HepG2 (cell line): ENCODE data around the gene IRF2. TPM values are rescaled to one million over a fixed set of nuclear protein-coding genes. Genes with fewer than 3 reads are reported as not detected.

Experiments used
- CCAR2 ChIP-seq: fragments of 200-400 bp; formaldehyde crosslinking; optimal IDR thresholded peaks from 2 replicates; pipeline ENCODE3; 2018; ENCODE audit warnings: low read depth, mild to moderate bottlenecking, low read length, moderate library complexity
- CHCHD3 ChIP-seq: sonication (generic); formaldehyde crosslinking; IDR thresholded peaks from 2 replicates; pipeline ENCODE4 v1.8.0; 2022; ENCODE audit warnings: mild to moderate bottlenecking, missing genetic modification reagents, moderate library complexity
- CREB1 ChIP-seq, 2 experiments: fragments of 450-650 bp in 1 of 2; IDR thresholded peaks; 2 replicates each; pipeline ENCODE4 v1.6.1; 2016 to 2017; ENCODE audit warnings: control low read depth in 1 of 2, mild to moderate bottlenecking in 1 of 2, missing compliant biosample characterization in 1 of 2, missing genetic modification characterization in 1 of 2
- E2F5 ChIP-seq: sonication (generic); formaldehyde crosslinking; conservative IDR thresholded peaks from 2 replicates; pipeline ENCODE4 v1.4.0; 2020; ENCODE audit warnings: missing genetic modification reagents
- HOXA9 ChIP-seq: sonication (generic); formaldehyde crosslinking; IDR thresholded peaks from 2 replicates; pipeline ENCODE4 v1.8.1; 2022; ENCODE audit warnings: missing genetic modification reagents, mild to moderate bottlenecking, moderate library complexity, borderline replicate concordance
- IKZF5 ChIP-seq: IDR thresholded peaks from 2 replicates; pipeline ENCODE4 v1.6.1; 2018; ENCODE audit warnings: missing genetic modification reagents, mild to moderate bottlenecking, missing compliant biosample characterization
- LBX2 ChIP-seq: sonication (generic); formaldehyde crosslinking; IDR thresholded peaks from 2 replicates; pipeline ENCODE4 v1.5.0; 2020; ENCODE audit warnings: missing genetic modification reagents, mild to moderate bottlenecking, borderline replicate concordance
- RNF2 ChIP-seq: fragments of 450-650 bp; conservative IDR thresholded peaks from 2 replicates; pipeline ENCODE4 v1.6.1; 2016; ENCODE audit warnings: low read depth
- SALL2 ChIP-seq: sonication (generic); formaldehyde crosslinking; IDR thresholded peaks from 2 replicates; pipeline ENCODE4 v1.8.1; 2023; ENCODE audit warnings: mild to moderate bottlenecking, missing genetic modification reagents, inconsistent platforms
- SMYD3 ChIP-seq: sonication (generic); formaldehyde crosslinking; IDR thresholded peaks from 2 replicates; pipeline ENCODE4 v1.8.1; 2023; ENCODE audit warnings: mild to moderate bottlenecking, missing genetic modification reagents
- TFDP1 ChIP-seq: IDR thresholded peaks from 2 replicates; pipeline ENCODE4 v1.6.1; 2016; ENCODE audit warnings: missing compliant biosample characterization, missing genetic modification reagents, borderline replicate concordance
- THAP8 ChIP-seq: sonication (generic); formaldehyde crosslinking; IDR thresholded peaks from 2 replicates; pipeline ENCODE4 v1.5.1; 2020; ENCODE audit warnings: missing genetic modification reagents, mild to moderate bottlenecking, borderline replicate concordance
- THYN1 ChIP-seq: sonication (generic); formaldehyde crosslinking; IDR thresholded peaks from 2 replicates; pipeline ENCODE4 v1.8.1; 2023; ENCODE audit warnings: low read depth, mild to moderate bottlenecking, moderate library complexity, missing genetic modification reagents, borderline replicate concordance
- ZBTB20 ChIP-seq: sonication (generic); formaldehyde crosslinking; IDR thresholded peaks from 2 replicates; pipeline ENCODE4 v1.8.1; 2023; ENCODE audit warnings: missing genetic modification reagents, low read depth, mild to moderate bottlenecking, borderline replicate concordance
- ZBTB38 ChIP-seq: sonication (generic); formaldehyde crosslinking; IDR thresholded peaks from 2 replicates; pipeline ENCODE4 v1.5.1; 2020; ENCODE audit warnings: mild to moderate bottlenecking, missing genetic modification reagents
- ZFX ChIP-seq: sonication (generic); formaldehyde crosslinking; IDR thresholded peaks from 2 replicates; pipeline ENCODE4 v1.4.0; 2020; ENCODE audit warnings: mild to moderate bottlenecking, low read depth, missing genetic modification reagents, moderate library complexity
- ZNF572 ChIP-seq: sonication (generic); formaldehyde crosslinking; IDR thresholded peaks from 2 replicates; pipeline ENCODE4 v1.5.1; 2020; ENCODE audit warnings: mild to moderate bottlenecking, missing genetic modification reagents
- ZNF687 ChIP-seq: sonication (generic); formaldehyde crosslinking; IDR thresholded peaks from 2 replicates; pipeline ENCODE4 v1.5.1; 2020; ENCODE audit warnings: mild to moderate bottlenecking, missing genetic modification reagents, moderate library complexity
- ZNF780A ChIP-seq: sonication (generic); formaldehyde crosslinking; IDR thresholded peaks from 2 replicates; pipeline ENCODE4 v1.8.0; 2022; ENCODE audit warnings: mild to moderate bottlenecking, missing genetic modification reagents, moderate library complexity
- polyA plus RNA-seq, 8 experiments: library from polyadenylated mRNA; depleted of rRNA in 3 of 8; stranded (reverse) in 7 of 8; unstranded in 1 of 8; fragments of >200 nt; fragmentation: Illumina TruSeq in 4 of 8; extraction: Trizol in 4 of 8; gene quantifications; 2 replicates each; pipeline versions ENCODE4 v1.2.1 to v1.2.3, GENCODE V29; 2011 to 2016; ENCODE audit warnings: low read depth in 4 of 8, missing spikeins in 1 of 8, mixed read lengths in 1 of 8; ENCODE audit not compliant: insufficient read depth in 1 of 8
- total RNA-seq, 5 experiments: library from RNA; depleted of rRNA; stranded (reverse); fragments of >200 nt; fragmentation: Illumina TruSeq; extraction: Trizol; gene quantifications; 2 replicates each; pipeline ENCODE4 v1.2.3, GENCODE V29; 2016; ENCODE audit warnings: low read depth in 1 of 5
- TF ChIP-seq, protein P1 (sequence below): IDR thresholded peaks from 2 replicates; pipeline ENCODE4 v1.6.1; 2016

IRF2 gene
- total and polyA plus RNA-seq, 2 of the 13 experiments (the other 11 are each of a cell fraction or from before 2014, with no cell fraction given): 15.5 to 28.8 TPM

GRCh38 chr4:184434021-184434420, 40.3 kb downstream of the IRF2 start (continued):
- TF ChIP-seq ZBTB38 (CRISPR knock-in tag) (peak; percentile 99), RNF2 (no peak), ZFX (peak; percentile 34; the same call in 1 of the 2 replicates), LBX2 (no peak), ZNF572 (no peak), CCAR2 (no peak), ZBTB20 (peak; percentile 42; the same call in 1 of the 2 replicates), SMYD3 (no peak), E2F5 (CRISPR knock-in tag) (no peak), CHCHD3 (CRISPR knock-in tag) (no peak), THYN1 (CRISPR knock-in tag) (no peak), CREB1 (IDR thresholded peaks at IDR 0.05) (no peak), CREB1 (CRISPR knock-in tag; IDR thresholded peaks at IDR 0.05) (peak; percentile 69), IKZF5 (CRISPR knock-in tag) (no peak), HOXA9 (no peak), ZNF780A (CRISPR knock-in tag) (no peak), ZNF687 (no peak), SALL2 (CRISPR knock-in tag) (no peak), THAP8 (CRISPR knock-in tag) (no peak), TFDP1 (CRISPR knock-in tag) (no peak)
- TF ChIP-seq, protein P1, sequence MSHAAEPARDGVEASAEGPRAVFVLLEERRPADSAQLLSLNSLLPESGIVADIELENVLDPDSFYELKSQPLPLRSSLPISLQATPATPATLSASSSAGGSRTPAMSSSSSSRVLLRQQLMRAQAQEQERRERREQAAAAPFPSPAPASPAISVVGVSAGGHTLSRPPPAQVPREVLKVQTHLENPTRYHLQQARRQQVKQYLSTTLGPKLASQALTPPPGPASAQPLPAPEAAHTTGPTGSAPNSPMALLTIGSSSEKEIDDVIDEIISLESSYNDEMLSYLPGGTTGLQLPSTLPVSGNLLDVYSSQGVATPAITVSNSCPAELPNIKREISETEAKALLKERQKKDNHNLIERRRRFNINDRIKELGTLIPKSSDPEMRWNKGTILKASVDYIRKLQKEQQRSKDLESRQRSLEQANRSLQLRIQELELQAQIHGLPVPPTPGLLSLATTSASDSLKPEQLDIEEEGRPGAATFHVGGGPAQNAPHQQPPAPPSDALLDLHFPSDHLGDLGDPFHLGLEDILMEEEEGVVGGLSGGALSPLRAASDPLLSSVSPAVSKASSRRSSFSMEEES: peak; percentile 54; the same call in 1 of the 2 replicates
